Esophagus squamous epithelium (tissue), 5 donors: ENCODE data around the gene ABLIM2. TPM values are rescaled to one million over a fixed set of nuclear protein-coding genes. Genes with fewer than 3 reads are reported as not detected.

ENCODE experiments used
- DNase-seq: peaks from one replicate; lab custom pipeline; 2025; lab: John Stamatoyannopoulos, UW
- H3K27ac ChIP-seq, 4 donors: fragments of 200-600 bp; sonication (generic); one replicate each; pipeline ENCODE4 v1.5.1; 2016 to 2019; ENCODE audit warnings: mild to moderate bottlenecking in 1 of 4
- H3K27me3 ChIP-seq, 4 donors: fragments of 200-600 bp; sonication (generic); 1 replicate in 3 of 4; 2 replicates in 1 of 4; pipeline versions ENCODE4 v1.5.1 to v1.6.0; 2017 to 2021; ENCODE audit warnings: antibody characterized with exemption in 1 of 4
- H3K36me3 ChIP-seq, 3 donors: fragments of 200-600 bp; sonication (generic); one replicate each; pipeline ENCODE4 v1.5.1; 2016 to 2019
- H3K4me1 ChIP-seq, 3 donors: fragments of 200-600 bp; sonication (generic); one replicate each; pipeline ENCODE4 v1.5.1; 2017 to 2019
- H3K4me3 ChIP-seq, 4 donors: fragments of 200-600 bp; sonication (generic); 1 replicate in 3 of 4; 2 replicates in 1 of 4; pipeline ENCODE4 v1.5.1; 2016 to 2019; ENCODE audit warnings: mild to moderate bottlenecking in 2 of 4, moderate library complexity in 1 of 4
- H3K9me3 ChIP-seq, 3 donors: fragments of 200-600 bp; sonication (generic); one replicate each; pipeline ENCODE4 v1.5.1; 2016 to 2019
- POLR2A ChIP-seq, 4 donors: fragments of 450-650 bp; IDR thresholded peaks; one replicate each; pipeline ENCODE4 v1.6.1; 2017; ENCODE audit warnings: antibody characterized with exemption in 4 of 4, mild to moderate bottlenecking in 4 of 4, moderate library complexity in 3 of 4
- WGBS, 2 donors: methylation state at CpG; one replicate each; pipeline ENCODE4 v1.1.5; 2018; 5-methylcytosine and 5-hydroxymethylcytosine counted together
- intact Hi-C: fragments of 100-400 bp; cut with DNase I; formaldehyde crosslinking; loops from one replicate; pipeline ENCODE4 v1.15.0; 2022
- total RNA-seq, 4 donors: library from RNA; depleted of rRNA; stranded (reverse); fragments of >200 nt; gene quantifications; one replicate each; pipeline ENCODE4 v1.1.0, GENCODE V29; 2016
- TF ChIP-seq, protein P1 (sequence below), 6 experiments: fragments of 450-650 bp in 4 of 6; fragments of 200-600 bp in 2 of 6; sonication (generic) in 2 of 6; IDR thresholded peaks; one replicate each; pipeline ENCODE4 v1.5.1; 2016 to 2019; ENCODE audit warnings: antibody characterized with exemption in 6 of 6, mild to moderate bottlenecking in 4 of 6, moderate library complexity in 4 of 6
- donor health status: DM: yes; HTN: yes; CAD: no.

ABLIM2 gene
- total RNA-seq, 4 donors from 2014 or later, result 13.5 to 26.7 (median 15.7) TPM

DNA sequence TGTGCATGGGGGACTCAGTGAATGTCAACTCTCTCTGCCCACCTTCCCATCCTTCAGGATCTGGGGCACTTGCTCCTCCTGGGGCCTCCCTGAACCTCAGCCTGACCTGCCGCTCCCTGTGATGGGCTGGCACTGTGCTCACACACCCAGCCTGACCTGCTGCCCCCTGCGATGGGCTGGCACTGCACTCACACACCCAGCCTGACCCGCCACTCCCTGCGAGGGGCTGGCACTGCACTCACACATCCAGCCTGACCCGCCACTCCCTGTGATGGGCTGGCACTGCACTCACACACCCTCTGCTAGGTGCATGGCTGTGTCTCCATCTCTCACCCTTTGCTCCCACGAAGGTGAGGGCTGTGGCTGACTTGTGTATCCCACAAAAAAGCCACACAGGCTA is 103.4 kb downstream of the ABLIM2 start:
- intact Hi-C loops, result no loop called here
- Histone ChIP-seq H3K36me3 (peaks cover 0 to 37% (median 0%) of the 10 kb centered on the region in 3 donors), H3K4me1 (peaks cover 0 to 10% (median 9%) of the 10 kb centered on the region in 3 donors), H3K27me3 (no peaks in the 10 kb centered on the region), H3K27ac (no peak overlapping the region), H3K9me3 (peaks cover 0 to 12% (median 0%) of the 10 kb centered on the region in 3 donors), H3K4me3 (no peak overlapping the region)
- no peak for DNase-seq
- WGBS, 2 donors, result 83% methylated on average over 5 to 6 of the region's 6 CpGs
- TF ChIP-seq, protein P1, sequence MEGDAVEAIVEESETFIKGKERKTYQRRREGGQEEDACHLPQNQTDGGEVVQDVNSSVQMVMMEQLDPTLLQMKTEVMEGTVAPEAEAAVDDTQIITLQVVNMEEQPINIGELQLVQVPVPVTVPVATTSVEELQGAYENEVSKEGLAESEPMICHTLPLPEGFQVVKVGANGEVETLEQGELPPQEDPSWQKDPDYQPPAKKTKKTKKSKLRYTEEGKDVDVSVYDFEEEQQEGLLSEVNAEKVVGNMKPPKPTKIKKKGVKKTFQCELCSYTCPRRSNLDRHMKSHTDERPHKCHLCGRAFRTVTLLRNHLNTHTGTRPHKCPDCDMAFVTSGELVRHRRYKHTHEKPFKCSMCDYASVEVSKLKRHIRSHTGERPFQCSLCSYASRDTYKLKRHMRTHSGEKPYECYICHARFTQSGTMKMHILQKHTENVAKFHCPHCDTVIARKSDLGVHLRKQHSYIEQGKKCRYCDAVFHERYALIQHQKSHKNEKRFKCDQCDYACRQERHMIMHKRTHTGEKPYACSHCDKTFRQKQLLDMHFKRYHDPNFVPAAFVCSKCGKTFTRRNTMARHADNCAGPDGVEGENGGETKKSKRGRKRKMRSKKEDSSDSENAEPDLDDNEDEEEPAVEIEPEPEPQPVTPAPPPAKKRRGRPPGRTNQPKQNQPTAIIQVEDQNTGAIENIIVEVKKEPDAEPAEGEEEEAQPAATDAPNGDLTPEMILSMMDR (IDR thresholded peaks at IDR 0.05), result no peak
- no peak for TF ChIP-seq POLR2A (IDR thresholded peaks at IDR 0.05)

DNA sequence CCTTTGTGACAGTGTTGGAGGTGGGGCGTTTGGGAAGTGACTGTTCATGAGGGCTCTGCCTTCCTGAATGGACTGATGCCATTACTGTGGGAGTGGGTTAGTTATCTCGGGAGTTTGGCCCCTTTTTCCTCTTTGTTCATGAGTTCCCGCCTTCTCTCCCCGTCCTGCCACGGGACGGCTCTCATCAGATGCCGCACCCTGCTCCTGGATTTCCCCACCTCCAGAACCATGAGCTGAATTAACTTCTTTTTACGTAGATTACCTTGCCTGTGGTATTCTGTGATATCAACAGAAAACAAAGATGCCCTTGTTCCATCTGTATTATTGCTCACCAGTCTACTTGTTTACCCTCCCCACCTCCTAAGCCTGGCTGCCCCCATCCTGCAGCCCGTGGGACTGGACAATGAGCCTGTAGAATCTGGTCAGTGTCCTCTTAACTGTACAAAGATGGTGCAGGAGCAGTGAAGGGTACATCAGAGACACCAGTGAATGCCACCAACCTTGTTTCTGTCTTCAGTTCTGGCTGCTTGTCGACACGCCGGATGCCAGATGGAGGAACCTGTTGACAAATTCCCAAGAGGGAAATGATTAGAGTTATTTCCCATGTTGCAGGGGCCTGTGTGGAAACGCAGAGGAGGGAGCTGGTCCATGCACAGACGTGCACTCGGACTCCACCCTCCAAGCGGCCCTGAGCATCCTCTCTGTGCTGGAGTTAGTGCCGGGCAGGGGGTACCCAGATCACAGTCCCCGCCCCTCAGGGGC is 104.7 kb downstream of the ABLIM2 start:
- intact Hi-C loops, result no loop called here
- peaks cover 0 to 23% (median 11%) of the 10 kb centered on the region in 3 donors for H3K4me1 ChIP-seq
- WGBS, 2 donors, result 74 to 76% methylated on average over 12 to 16 of the region's 18 CpGs
- DNase-seq, result no peak
- H3K9me3 ChIP-seq, result peaks cover 0 to 12% (median 0%) of the 10 kb centered on the region in 3 donors
- no peak overlapping the region for H3K4me3 ChIP-seq
- H3K36me3 ChIP-seq, result peaks cover 0 to 33% (median 0%) of the 10 kb centered on the region in 3 donors
- no peak overlapping the region for H3K27ac ChIP-seq
- H3K27me3 ChIP-seq, result no peaks in the 10 kb centered on the region
- TF ChIP-seq POLR2A (IDR thresholded peaks at IDR 0.05), result no peak
- TF ChIP-seq, protein P1 (IDR thresholded peaks at IDR 0.05), result no peak

DNA sequence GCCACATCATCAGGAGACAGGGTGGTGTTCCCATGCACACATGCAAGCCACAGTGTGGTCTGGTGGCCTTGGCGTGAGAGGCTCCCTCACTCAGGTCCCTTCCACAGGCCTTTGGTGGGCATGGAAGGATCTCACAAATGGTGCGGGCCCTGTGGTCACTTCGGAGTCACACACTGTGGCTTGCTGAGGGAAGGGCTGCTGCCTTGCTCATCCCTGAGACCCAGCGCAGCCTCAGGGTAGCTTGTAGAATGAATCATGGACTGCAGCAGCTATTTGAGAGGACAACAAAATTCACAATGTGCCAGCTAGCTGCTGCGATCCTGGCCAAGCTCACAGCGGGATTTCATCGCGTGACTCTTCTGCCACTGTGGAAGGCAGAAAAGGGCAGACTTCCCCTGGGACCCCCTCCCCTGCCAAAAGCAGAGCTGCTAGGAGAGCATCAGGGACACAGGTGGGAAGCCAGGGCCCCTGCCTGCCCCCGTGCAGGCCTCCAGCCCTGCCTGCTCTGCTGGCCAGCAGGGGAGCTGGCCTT is 106.4 kb downstream of the ABLIM2 start:
- TF ChIP-seq POLR2A (IDR thresholded peaks at IDR 0.05), result no peak
- TF ChIP-seq, protein P1 (IDR thresholded peaks at IDR 0.05), result no peak
- Histone ChIP-seq H3K27me3 (no peaks in the 10 kb centered on the region), H3K4me3 (no peak overlapping the region), H3K4me1 (peaks cover 0 to 25% (median 11%) of the 10 kb centered on the region in 3 donors), H3K36me3 (peaks cover 0 to 20% (median 0%) of the 10 kb centered on the region in 3 donors), H3K9me3 (peaks cover 0 to 12% (median 0%) of the 10 kb centered on the region in 3 donors), H3K27ac (no peak overlapping the region)
- DNase-seq, result no peak
- 92 to 100% methylated on average over 1 to 6 of the region's 9 CpGs for WGBS, 2 donors
- intact Hi-C loops, result no loop called here

DNA sequence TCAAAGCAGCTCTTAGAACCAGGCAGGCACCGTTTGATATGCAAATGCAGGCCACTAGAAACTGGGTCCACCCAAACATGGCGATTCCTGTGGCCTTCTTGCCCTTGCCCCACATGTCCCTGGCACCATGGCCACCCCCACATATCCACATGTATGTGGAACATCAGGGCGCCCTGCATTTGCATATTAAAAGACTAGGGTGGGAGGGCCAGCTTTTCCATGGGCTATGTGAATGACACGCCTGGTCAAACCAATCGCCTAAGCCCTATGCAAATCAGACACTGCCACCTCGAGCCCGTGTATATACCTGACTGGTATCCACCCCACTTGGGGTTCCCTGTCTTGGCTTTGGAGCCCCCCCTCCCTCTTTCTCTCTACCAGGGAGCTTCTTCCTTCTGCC is 107.0 kb downstream of the ABLIM2 start:
- no peak for TF ChIP-seq POLR2A (IDR thresholded peaks at IDR 0.05)
- TF ChIP-seq, protein P1 (IDR thresholded peaks at IDR 0.05), result no peak
- peaks cover 0 to 25% (median 11%) of the 10 kb centered on the region in 3 donors for H3K4me1 ChIP-seq
- no peak overlapping the region for H3K27ac ChIP-seq
- intact Hi-C loops, result no loop called here
- H3K9me3 ChIP-seq, result peaks cover 0 to 12% (median 0%) of the 10 kb centered on the region in 3 donors
- WGBS, 2 donors, result 66 to 69% methylated on average over 7 of the region's 7 CpGs
- peaks cover 0 to 20% (median 0%) of the 10 kb centered on the region in 3 donors for H3K36me3 ChIP-seq
- H3K27me3 ChIP-seq, result no peaks in the 10 kb centered on the region
- no peak overlapping the region for H3K4me3 ChIP-seq
- DNase-seq, result no peak
